HCT116 (cell line): ENCODE measurements around the gene ZNRF3. TPM values are rescaled to one million over a fixed set of nuclear protein-coding genes. Genes with fewer than 3 reads are reported as not detected.
"Not testable (repeated sequence)": the region's sequence is repeated elsewhere in the genome, so short reads cannot be mapped to it uniquely, and the experiment has no call there.

Source experiments
- ATAC-seq: fragments of 200-7000 bp; cut with Tn5 transposase; 2 replicates; pipeline ENCODE4 v1.9.1; 2020; ENCODE audit warnings: mild to moderate bottlenecking, moderate library complexity
- BruUV-seq: library from RNA; stranded (reverse); fragments of 400-500 nt; replicated peaks from 2 replicates; lab custom pipeline; 2021; lab: Mats Ljungman, UMichigan
- CTCF ChIA-PET: fragments of 300-600 bp; sonication (Branson Sonifier 250); formaldehyde crosslinking; loops from one replicate; lab custom pipeline; 2021; ENCODE audit warnings: antibody characterized with exemption; lab: Charles Lee
- POLR2A ChIA-PET: fragments of 300-600, 350-600 bp; sonication (Branson Sonifier 250); formaldehyde crosslinking; loops from one replicate; lab custom pipeline; 2021; ENCODE audit warnings: antibody characterized with exemption; lab: Charles Lee
- RAD21 ChIA-PET, 2 experiments: fragments of 300-600 bp; sonication (Branson Sonifier 250); formaldehyde crosslinking; loops; one replicate each; lab custom pipeline; 2023; ENCODE audit warnings: low total read pairs in 2 of 2; ENCODE audit not compliant: uncharacterized antibody in 2 of 2, unreplicated experiment in 2 of 2, low non-redundant PET in 1 of 2; lab: Charles Lee
- DNase-seq: peaks from one replicate; pipeline ENCODE4 v3.0.0-alpha.2; 2010; ENCODE audit warnings: low read depth, low spot score
- H2AFZ ChIP-seq: fragments of 200-600 bp; shearing (Covaris generic), sonication (generic); 2 replicates; pipeline ENCODE4 v1.6.1; 2017; ENCODE audit warnings: low read depth, mixed run types, mixed read lengths, antibody characterized with exemption, low read length; ENCODE audit not compliant: poor library complexity, severe bottlenecking
- H3K27ac ChIP-seq: 2 replicates; pipeline ENCODE4 v1.5.1; 2012; ENCODE audit warnings: low read depth, low read length
- H3K27me3 ChIP-seq: fragments of 200-600 bp; sonication (generic); 2 replicates; pipeline ENCODE4 v1.6.1; 2016; ENCODE audit warnings: mixed run types, low read length, mixed read lengths; ENCODE audit not compliant: insufficient read depth
- H3K36me3 ChIP-seq, 2 experiments: fragments of 200-500 bp in 1 of 2; fragments of 200-600 bp in 1 of 2; sonication (Bioruptor generic) in 1 of 2; sonication (generic) in 1 of 2; 2 replicates each; pipeline versions ENCODE4 v1.5.1 to v1.6.1; 2014 to 2016; ENCODE audit warnings: low read length in 2 of 2, inconsistent platforms in 1 of 2, mixed read lengths in 1 of 2, mixed run types in 1 of 2; ENCODE audit not compliant: insufficient read depth in 2 of 2, control insufficient read depth in 1 of 2
- H3K4me1 ChIP-seq, 2 experiments: fragments of 200-600 bp in 1 of 2; sonication (generic) in 1 of 2; 2 replicates each; pipeline versions ENCODE4 v1.5.1 to v1.6.1; 2012 to 2017; ENCODE audit warnings: low read length in 2 of 2, inconsistent platforms in 1 of 2, mild to moderate bottlenecking in 1 of 2, mixed read lengths in 1 of 2, mixed run types in 1 of 2, moderate library complexity in 1 of 2; ENCODE audit not compliant: insufficient read depth in 2 of 2, control insufficient read depth in 1 of 2
- H3K4me2 ChIP-seq: fragments of 200-600 bp; sonication (generic); 2 replicates; pipeline ENCODE4 v1.6.1; 2017; ENCODE audit warnings: mixed run types, low read length, mixed read lengths
- H3K4me3 ChIP-seq, 2 experiments: fragments of 200-600 bp in 1 of 2; sonication (generic) in 1 of 2; replicated peaks in 1 of 2; 2 replicates each; pipeline ENCODE4 v1.5.1; 2011 to 2016; ENCODE audit warnings: low read length in 2 of 2, control low read depth in 1 of 2, low read depth in 1 of 2, mild to moderate bottlenecking in 1 of 2, mixed read lengths in 1 of 2, mixed run types in 1 of 2
- H3K79me2 ChIP-seq: fragments of 200-600 bp; sonication (generic); 2 replicates; pipeline ENCODE4 v1.6.1; 2017; ENCODE audit warnings: mild to moderate bottlenecking, mixed run types, low read length, moderate library complexity, mixed read lengths; ENCODE audit not compliant: insufficient read depth
- H3K9ac ChIP-seq: fragments of 200-600 bp; sonication (generic); 2 replicates; pipeline ENCODE4 v1.6.1; 2016; ENCODE audit warnings: low read length, mixed read lengths
- H3K9me2 ChIP-seq: fragments of 200-600 bp; sonication (generic), shearing (Covaris generic); 2 replicates; pipeline ENCODE4 v1.6.1; 2017; ENCODE audit warnings: mixed run types, mild to moderate bottlenecking, moderate library complexity; ENCODE audit not compliant: insufficient read depth
- H3K9me3 ChIP-seq, 2 experiments: fragments of 200-500 bp in 1 of 2; fragments of 200-600 bp in 1 of 2; sonication (Bioruptor generic) in 1 of 2; sonication (generic) in 1 of 2; 2 replicates each; pipeline ENCODE4 v1.6.1; 2014 to 2017; ENCODE audit warnings: low read length in 2 of 2, mixed read lengths in 2 of 2, inconsistent platforms in 1 of 2, low read depth in 1 of 2, mild to moderate bottlenecking in 1 of 2, mixed run types in 1 of 2, moderate library complexity in 1 of 2; ENCODE audit not compliant: control insufficient read depth in 1 of 2, insufficient read depth in 1 of 2
- H4K20me1 ChIP-seq: fragments of 200-600 bp; sonication (generic), shearing (Covaris generic); 2 replicates; pipeline ENCODE4 v1.6.1; 2017; ENCODE audit warnings: mixed run types, mild to moderate bottlenecking, moderate library complexity; ENCODE audit not compliant: insufficient read depth
- JUND ChIP-seq: IDR thresholded peaks from 2 replicates; pipeline ENCODE4 v1.6.1; 2012
- SIN3A ChIP-seq: IDR thresholded peaks from 2 replicates; pipeline ENCODE4 v1.6.1; 2012; ENCODE audit warnings: low read depth
- SP1 ChIP-seq: IDR thresholded peaks from 2 replicates; pipeline ENCODE4 v1.6.1; 2012; ENCODE audit warnings: low read depth
- ZFX ChIP-seq: fragments of 450-650 bp; IDR thresholded peaks from 2 replicates; pipeline ENCODE4 v1.6.1; 2017
- ZNF274 ChIP-seq: fragments of 200-500 bp; sonication (Bioruptor generic); IDR thresholded peaks from 2 replicates; pipeline ENCODE4 v1.6.1; 2014; ENCODE audit warnings: mild to moderate bottlenecking, low read depth, low read length, inconsistent platforms
- intact Hi-C: fragments of 100-400 bp; cut with micrococcal nuclease; formaldehyde crosslinking; loops from 2 replicates; pipeline ENCODE4 v1.10.0; 2022
- total RNA-seq: library from RNA; stranded (reverse); gene quantifications from one replicate; pipeline ENCODE4 v1.2.1, GENCODE V29; 2021; ENCODE audit not compliant: unreplicated experiment

Gene ZNRF3
- total RNA-seq, 1 experiment from 2014 or later: 12.2 TPM

GRCh38 chr22:28864878-28865596 lies 18.3 kb upstream of the ZNRF3 start:
- Histone ChIP-seq H3K27ac (no peak overlapping the region), H3K27me3 (no peaks in the 10 kb centered on the region)
- TF ChIP-seq SIN3A (no peak), JUND (no peak), SP1 (no peak), ZNF274 (no peak), ZFX (no peak)
- TF ChIP-seq, all 23 proteins: peak for 0
- Histone ChIP-seq H3K9me3 (no peaks in the 10 kb centered on the region), H3K4me3 (no peak overlapping the region), H3K36me3 (no peaks in the 10 kb centered on the region), H3K4me2 (no peak overlapping the region), H3K4me1 (no peaks in the 10 kb centered on the region), H3K9ac (no peak overlapping the region), H3K79me2 (no peaks in the 10 kb centered on the region), H4K20me1 (no peaks in the 10 kb centered on the region), H3K9me2 (no peaks in the 10 kb centered on the region), H2AFZ (no peak overlapping the region)
- CTCF ChIA-PET: interaction anchor here (0.8 kb wide), 1 partner anchor 18 kb away, joined by 3 read pairs; the partner anchor contains the start of gene ZNRF3
- RAD21 ChIA-PET: no interaction called here
- no TSS peak for BruUV-seq
- ATAC-seq (no peak), DNase-seq (no peak)
- intact Hi-C loops: no loop called here
- POLR2A ChIA-PET: no interaction called here

DNA sequence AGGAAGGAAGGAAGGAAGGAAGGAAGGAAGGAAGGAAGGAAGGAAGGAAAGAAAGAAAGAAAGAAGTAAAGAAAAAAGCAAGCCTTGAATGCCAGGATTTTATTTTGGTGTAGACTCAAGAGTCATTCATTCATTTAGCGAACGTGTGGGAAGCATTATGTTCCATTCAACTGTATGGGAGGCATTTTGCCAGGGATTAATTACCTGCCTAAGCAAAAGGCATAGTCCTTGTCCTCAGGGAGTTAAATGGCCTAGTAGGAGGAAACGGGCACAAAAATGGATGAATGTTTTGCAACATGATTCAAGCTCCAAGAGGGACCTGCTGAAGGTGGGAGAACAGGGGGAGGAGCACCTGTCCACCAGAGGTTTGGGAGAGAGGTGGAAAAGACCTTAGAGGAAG lies 16.2 kb upstream of the ZNRF3 start:
- no peak overlapping the region for H3K4me2 ChIP-seq
- POLR2A ChIA-PET: interaction anchor here (0.6 kb wide), 1 partner anchor 352 kb away, joined by 3 read pairs; no protein-coding TSS in a partner anchor
- no peak for DNase-seq
- H3K9ac ChIP-seq: no peak overlapping the region
- TF ChIP-seq JUND: no peak
- H3K4me3 ChIP-seq: no peak overlapping the region
- RAD21 ChIA-PET: no interaction called here
- no peak overlapping the region for H3K27ac ChIP-seq
- ATAC-seq: no peak
- intact Hi-C loops: no loop called here
- no peaks in the 10 kb centered on the region for H3K4me1 ChIP-seq
- no peak overlapping the region for H2AFZ ChIP-seq
- no peaks in the 10 kb centered on the region for H3K79me2 ChIP-seq
- CTCF ChIA-PET: interaction anchor here (0.9 kb wide), 1 partner anchor 174 kb away, joined by 3 read pairs; no protein-coding TSS in a partner anchor
- no peaks in the 10 kb centered on the region for H3K27me3 ChIP-seq
- no peaks in the 10 kb centered on the region for H3K9me3 ChIP-seq
- BruUV-seq: no TSS peak
- H3K9me2 ChIP-seq: no peaks in the 10 kb centered on the region
- no peaks in the 10 kb centered on the region for H3K36me3 ChIP-seq
- no peaks in the 10 kb centered on the region for H4K20me1 ChIP-seq

- RAD21 ChIA-PET: interaction anchor here in 1 of 2 experiments (0.7 kb wide), 1 partner anchor 15 kb away, joined by 4 read pairs; no protein-coding TSS in a partner anchor
- H3K4me1 ChIP-seq, DNase-seq: not testable (repeated sequence)
Measured at GRCh38 chr22:28868389-28868788, 15.0 kb upstream of the ZNRF3 start.

More at GRCh38 chr22:28868389-28868788, 15.0 kb upstream of the ZNRF3 start:
- H4K20me1 ChIP-seq, H3K4me2 ChIP-seq, H3K9me3 ChIP-seq, H3K27me3 ChIP-seq, ATAC-seq, H3K36me3 ChIP-seq, CTCF ChIA-PET, H3K27ac ChIP-seq, BruUV-seq, POLR2A ChIA-PET, intact Hi-C loops, H3K9me2 ChIP-seq, H2AFZ ChIP-seq, H3K9ac ChIP-seq, H3K79me2 ChIP-seq, H3K4me3 ChIP-seq: not testable (repeated sequence)
